PFSK-1 (cell line): ENCODE measurements around the gene IFI27L1.

Experiments used
- FOXP2 ChIP-seq: optimal IDR thresholded peaks from 2 replicates; pipeline ENCODE3; 2011; ENCODE audit warnings: borderline replicate concordance, control low read depth, inconsistent platforms; ENCODE audit not compliant: insufficient read depth; ENCODE audit errors: extremely low read length, extremely low read depth
- POLR2AphosphoS5 ChIP-seq: IDR thresholded peaks from 2 replicates; pipeline ENCODE4 v1.6.1; 2012; ENCODE audit warnings: low read depth, mild to moderate bottlenecking, control low read depth, low read length, moderate library complexity
- SIN3A ChIP-seq: IDR thresholded peaks from 2 replicates; pipeline ENCODE4 v1.6.1; 2012; ENCODE audit warnings: mild to moderate bottlenecking, low read length, moderate library complexity, borderline replicate concordance; ENCODE audit not compliant: insufficient read depth
- TAF1 ChIP-seq: IDR thresholded peaks from 2 replicates; pipeline ENCODE4 v1.6.1; 2012; ENCODE audit warnings: low read length, control low read depth, borderline replicate concordance; ENCODE audit not compliant: insufficient read depth
- TF ChIP-seq, protein P1 (sequence below), 2 experiments: IDR thresholded peaks; 2 replicates each; pipeline versions ENCODE4 v1.6.1 to v1.8.0; 2011 to 2012; ENCODE audit warnings: low read depth in 2 of 2, low read length in 2 of 2, control low read depth in 1 of 2, inconsistent platforms in 1 of 2, mild to moderate bottlenecking in 1 of 2, moderate library complexity in 1 of 2; ENCODE audit not compliant: insufficient read depth in 1 of 2

The IFI27L1 gene

GRCh38 chr14:94047581-94047980 lies 33.5 kb upstream of the IFI27L1 start:
- TF ChIP-seq POLR2AphosphoS5, result no peak
- TF ChIP-seq, protein P1, sequence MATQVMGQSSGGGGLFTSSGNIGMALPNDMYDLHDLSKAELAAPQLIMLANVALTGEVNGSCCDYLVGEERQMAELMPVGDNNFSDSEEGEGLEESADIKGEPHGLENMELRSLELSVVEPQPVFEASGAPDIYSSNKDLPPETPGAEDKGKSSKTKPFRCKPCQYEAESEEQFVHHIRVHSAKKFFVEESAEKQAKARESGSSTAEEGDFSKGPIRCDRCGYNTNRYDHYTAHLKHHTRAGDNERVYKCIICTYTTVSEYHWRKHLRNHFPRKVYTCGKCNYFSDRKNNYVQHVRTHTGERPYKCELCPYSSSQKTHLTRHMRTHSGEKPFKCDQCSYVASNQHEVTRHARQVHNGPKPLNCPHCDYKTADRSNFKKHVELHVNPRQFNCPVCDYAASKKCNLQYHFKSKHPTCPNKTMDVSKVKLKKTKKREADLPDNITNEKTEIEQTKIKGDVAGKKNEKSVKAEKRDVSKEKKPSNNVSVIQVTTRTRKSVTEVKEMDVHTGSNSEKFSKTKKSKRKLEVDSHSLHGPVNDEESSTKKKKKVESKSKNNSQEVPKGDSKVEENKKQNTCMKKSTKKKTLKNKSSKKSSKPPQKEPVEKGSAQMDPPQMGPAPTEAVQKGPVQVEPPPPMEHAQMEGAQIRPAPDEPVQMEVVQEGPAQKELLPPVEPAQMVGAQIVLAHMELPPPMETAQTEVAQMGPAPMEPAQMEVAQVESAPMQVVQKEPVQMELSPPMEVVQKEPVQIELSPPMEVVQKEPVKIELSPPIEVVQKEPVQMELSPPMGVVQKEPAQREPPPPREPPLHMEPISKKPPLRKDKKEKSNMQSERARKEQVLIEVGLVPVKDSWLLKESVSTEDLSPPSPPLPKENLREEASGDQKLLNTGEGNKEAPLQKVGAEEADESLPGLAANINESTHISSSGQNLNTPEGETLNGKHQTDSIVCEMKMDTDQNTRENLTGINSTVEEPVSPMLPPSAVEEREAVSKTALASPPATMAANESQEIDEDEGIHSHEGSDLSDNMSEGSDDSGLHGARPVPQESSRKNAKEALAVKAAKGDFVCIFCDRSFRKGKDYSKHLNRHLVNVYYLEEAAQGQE (IDR thresholded peaks at IDR 0.05; ENCODE audit: insufficient read depth in 1 of 2, low read depth in 2 of 2, low read length in 2 of 2), result no peak
- TF ChIP-seq SIN3A, result no peak
- TF ChIP-seq TAF1, result no peak
- no peak for TF ChIP-seq FOXP2

DNA sequence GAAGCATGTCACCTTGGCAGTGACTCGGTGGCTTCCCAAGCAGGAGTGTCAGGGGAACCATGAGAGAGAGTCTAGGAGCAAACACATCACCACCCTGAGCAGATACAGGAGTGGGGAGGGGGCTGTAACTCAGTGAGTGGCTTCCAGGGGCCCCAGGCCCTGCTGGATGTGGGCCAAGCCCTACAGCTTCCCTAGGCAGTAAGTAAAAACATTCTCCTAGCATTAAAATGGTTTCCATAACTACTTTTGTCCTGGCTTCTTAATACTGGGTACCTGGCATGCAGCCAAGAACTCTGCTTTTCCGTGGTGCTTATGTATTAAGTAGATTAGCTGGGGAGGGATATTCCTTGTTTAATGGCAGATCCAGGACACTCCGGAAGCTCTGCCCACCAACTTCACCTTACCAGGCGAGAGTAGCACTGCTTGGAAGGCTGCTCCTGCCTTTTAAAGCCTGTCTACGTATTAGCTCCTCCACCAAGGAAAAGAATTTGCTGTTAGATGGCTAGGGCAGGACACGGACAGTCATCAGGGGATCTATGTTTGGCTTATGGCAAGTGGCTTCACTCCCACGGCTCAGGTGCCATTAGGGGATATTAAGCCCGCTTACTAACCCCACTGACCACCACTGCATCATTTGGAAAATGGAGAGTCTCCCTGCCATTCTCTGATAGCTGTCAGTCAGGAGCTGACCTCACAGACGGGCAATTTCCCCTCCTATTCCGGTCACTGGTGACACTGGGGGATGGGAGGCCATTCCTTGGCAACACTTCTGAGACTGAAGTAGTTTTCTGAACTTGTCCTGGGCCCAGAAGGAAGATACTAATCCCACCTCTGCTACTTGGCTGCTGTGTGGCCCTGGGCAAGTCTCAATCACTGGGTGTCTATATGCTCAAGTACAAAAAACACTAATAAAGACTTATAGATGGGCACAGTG lies 32.2 kb upstream of the IFI27L1 start:
- TF ChIP-seq, protein P1 (IDR thresholded peaks at IDR 0.05; ENCODE audit: insufficient read depth in 1 of 2, low read depth in 2 of 2, low read length in 2 of 2), result no peak
- no peak for TF ChIP-seq FOXP2
- TF ChIP-seq POLR2AphosphoS5, result no peak
- TF ChIP-seq SIN3A, result no peak
- TF ChIP-seq TAF1, result no peak

- no peak for TF ChIP-seq FOXP2
- TF ChIP-seq, protein P1 (IDR thresholded peaks at IDR 0.05; ENCODE audit: insufficient read depth in 1 of 2, low read depth in 2 of 2, low read length in 2 of 2), result no peak
- TF ChIP-seq TAF1, result no peak
- no peak for TF ChIP-seq POLR2AphosphoS5
- TF ChIP-seq SIN3A, result no peak
These were observed 31.5 kb upstream of the IFI27L1 start for GRCh38 chr14:94049625-94050023.

- no peak for TF ChIP-seq TAF1
- TF ChIP-seq SIN3A, result no peak
- no peak for TF ChIP-seq POLR2AphosphoS5
- TF ChIP-seq, protein P1 (IDR thresholded peaks at IDR 0.05; ENCODE audit: insufficient read depth in 1 of 2, low read depth in 2 of 2, low read length in 2 of 2), result no peak
- no peak for TF ChIP-seq FOXP2
These were observed 30.8 kb upstream of the IFI27L1 start for GRCh38 chr14:94050231-94050880.
